CD4-positive, CD25-positive, alpha-beta regulatory T cell (primary cell): ENCODE data around the gene RPL28. TPM values are rescaled to one million over a fixed set of nuclear protein-coding genes. Genes with fewer than 3 reads are reported as not detected.

Experiments
- ATAC-seq, 2 donors: fragments of 150-1000 bp; cut with Tn5 transposase; one replicate each; pipeline ENCODE4 v1.10.0; 2021; ENCODE audit warnings: low read depth in 2 of 2, moderate number of reproducible peaks in 2 of 2, moderate library complexity in 1 of 2
- DNase-seq, 3 donors: peaks; one replicate each; pipeline versions ENCODE4 v3.0.0 to v3.0.0-alpha.2; 2012 to 2022; ENCODE audit warnings: mixed read lengths in 1 of 3
- H3K27ac ChIP-seq: one replicate; pipeline ENCODE4 v1.7.0; 2013; ENCODE audit warnings: mild to moderate bottlenecking, low read length; ENCODE audit not compliant: insufficient read depth, poor library complexity, severe bottlenecking
- H3K27me3 ChIP-seq: one replicate; pipeline ENCODE4 v1.7.0; 2013; ENCODE audit warnings: low read length; ENCODE audit not compliant: control insufficient read depth, insufficient read depth
- H3K36me3 ChIP-seq: one replicate; pipeline ENCODE4 v1.7.0; 2013; ENCODE audit warnings: mild to moderate bottlenecking, low read length, moderate library complexity; ENCODE audit not compliant: control insufficient read depth, insufficient read depth
- H3K4me1 ChIP-seq: 2 replicates; pipeline ENCODE4 v1.7.0; 2013; ENCODE audit warnings: mild to moderate bottlenecking, low read length; ENCODE audit not compliant: insufficient read depth, control insufficient read depth, poor library complexity, severe bottlenecking
- H3K4me3 ChIP-seq: one replicate; pipeline ENCODE4 v1.7.0; 2013; ENCODE audit warnings: low read depth, mild to moderate bottlenecking, low read length, moderate library complexity
- H3K9me3 ChIP-seq, 2 experiments: 1 replicate in 1 of 2; 2 replicates in 1 of 2; pipeline ENCODE4 v1.7.0; 2013; ENCODE audit warnings: low read length in 2 of 2, mild to moderate bottlenecking in 1 of 2, moderate library complexity in 1 of 2; ENCODE audit not compliant: control insufficient read depth in 2 of 2
- H3K27ac Mint-ChIP-seq, 3 donors: one replicate each; pipeline ENCODE4 v1.8.0; 2020 to 2022; ENCODE audit warnings: mild to moderate bottlenecking in 3 of 3, mixed read lengths in 3 of 3, moderate library complexity in 2 of 3
- H3K27me3 Mint-ChIP-seq: one replicate; pipeline ENCODE4 v1.8.0; 2022; ENCODE audit warnings: mild to moderate bottlenecking, mixed read lengths
- H3K36me3 Mint-ChIP-seq: one replicate; pipeline ENCODE4 v1.8.0; 2020; ENCODE audit warnings: mixed read lengths
- H3K4me1 Mint-ChIP-seq, 4 donors: one replicate each; pipeline ENCODE4 v1.8.0; 2020 to 2022; ENCODE audit warnings: mixed read lengths in 4 of 4, mild to moderate bottlenecking in 1 of 4
- H3K4me3 Mint-ChIP-seq, 4 donors: one replicate each; pipeline ENCODE4 v1.8.0; 2020 to 2022; ENCODE audit warnings: mild to moderate bottlenecking in 4 of 4, mixed read lengths in 4 of 4, moderate library complexity in 3 of 4
- H3K9me3 Mint-ChIP-seq, 7 donors: one replicate each; pipeline ENCODE4 v1.8.0; 2020 to 2022; ENCODE audit warnings: mixed read lengths in 7 of 7, mild to moderate bottlenecking in 3 of 7, moderate library complexity in 2 of 7
- polyA plus RNA-seq, 4 donors: library from polyadenylated mRNA; unstranded; fragments of 300-500 nt; fragmentation: Illumina TruSeq; gene quantifications; one replicate each; pipeline ENCODE4 v1.2.3, GENCODE V29; 2021
- total RNA-seq: library from RNA; stranded (reverse); gene quantifications from one replicate; pipeline ENCODE4 v1.2.3, GENCODE V29; 2022

The RPL28 gene
- total and polyA plus RNA-seq, 5 donors from 2014 or later: 527 to 2,934 (median 686) TPM

- ATAC-seq: no peak
Observed at GRCh38 chr19:55370305-55370988, 15.3 kb upstream of the RPL28 start, which contains the start of gene IL11. TSS of gene IL11 (minus strand) at chr19:55370463. CDS start at chr19:55370310, 153 bp downstream.

GRCh38 chr19:55372316-55373081 is 13.2 kb upstream of the RPL28 start:
- H3K4me3 ChIP-seq: no peak overlapping the region
- ATAC-seq (no peak), DNase-seq (no peak)
- Mint-ChIP-seq H3K36me3 (no peaks in the 10 kb centered on the region), H3K9me3 (peaks cover 0 to 7% (median 0%) of the 10 kb centered on the region in 7 donors), H3K4me1 (peaks cover 0 to 14% (median 7%) of the 10 kb centered on the region in 4 donors), H3K27ac (no peak overlapping the region), H3K27me3 (peaks cover 55% of the 10 kb centered on the region), H3K4me3 (peak overlapping the region in 1 of 4 donors; percentile 32)
- no peaks in the 10 kb centered on the region for H3K9me3 ChIP-seq
- H3K27ac ChIP-seq: no peak overlapping the region
- H3K36me3 ChIP-seq: no peaks in the 10 kb centered on the region
- peaks cover 8% of the 10 kb centered on the region for H3K27me3 ChIP-seq
- H3K4me1 ChIP-seq: peaks cover 13% of the 10 kb centered on the region

More at GRCh38 chr19:55370305-55370988, 15.3 kb upstream of the RPL28 start, which contains the start of gene IL11:
- Mint-ChIP-seq H3K36me3 (no peaks in the 10 kb centered on the region), H3K9me3 (peaks cover 0 to 6% (median 0%) of the 10 kb centered on the region in 7 donors), H3K4me1 (peaks cover 0 to 14% (median 7%) of the 10 kb centered on the region in 4 donors), H3K4me3 (peak within 1 kb of the TSS in 3 of 4 donors; percentile 73 to 77 (median 74)), H3K27ac (peak within 1 kb of the TSS in 1 of 3 donors; percentile 75), H3K27me3 (peaks cover 58% of the 10 kb centered on the region)
- no peak within 1 kb of the TSS for H3K27ac ChIP-seq
- no peak for DNase-seq
- H3K36me3 ChIP-seq: no peaks in the 10 kb centered on the region
- H3K9me3 ChIP-seq: no peaks in the 10 kb centered on the region
- no peak within 1 kb of the TSS for H3K4me3 ChIP-seq
- peaks cover 8% of the 10 kb centered on the region for H3K27me3 ChIP-seq
- peaks cover 13% of the 10 kb centered on the region for H3K4me1 ChIP-seq

GRCh38 chr19:55373306-55373992 is 12.3 kb upstream of the RPL28 start:
- peaks cover 47% of the 10 kb centered on the region for H3K27me3 Mint-ChIP-seq
- H3K4me3 ChIP-seq: no peak overlapping the region
- no peak overlapping the region for H3K27ac Mint-ChIP-seq
- no peaks in the 10 kb centered on the region for H3K36me3 Mint-ChIP-seq
- no peak overlapping the region for H3K27ac ChIP-seq
- H3K27me3 ChIP-seq: peaks cover 8% of the 10 kb centered on the region
- ATAC-seq (no peak), DNase-seq (no peak)
- H3K4me1 ChIP-seq: peaks cover 13% of the 10 kb centered on the region
- H3K9me3 ChIP-seq: no peaks in the 10 kb centered on the region
- peaks cover 0 to 14% (median 7%) of the 10 kb centered on the region in 4 donors for H3K4me1 Mint-ChIP-seq
- H3K36me3 ChIP-seq: no peaks in the 10 kb centered on the region
- peaks cover 0 to 7% (median 0%) of the 10 kb centered on the region in 7 donors for H3K9me3 Mint-ChIP-seq
- no peak overlapping the region for H3K4me3 Mint-ChIP-seq

- peaks cover 42% of the 10 kb centered on the region for H3K27me3 Mint-ChIP-seq
- Histone ChIP-seq H3K36me3 (no peaks in the 10 kb centered on the region), H3K27ac (no peak overlapping the region), H3K4me1 (peaks cover 9% of the 10 kb centered on the region), H3K9me3 (no peaks in the 10 kb centered on the region), H3K27me3 (peaks cover 8% of the 10 kb centered on the region), H3K4me3 (no peak overlapping the region)
- DNase-seq (no peak), ATAC-seq (no peak)
- no peaks in the 10 kb centered on the region for H3K36me3 Mint-ChIP-seq
- peaks cover 0 to 7% (median 0%) of the 10 kb centered on the region in 7 donors for H3K9me3 Mint-ChIP-seq
- no peak overlapping the region for H3K4me3 Mint-ChIP-seq
- H3K4me1 Mint-ChIP-seq: peaks cover 0 to 14% (median 7%) of the 10 kb centered on the region in 4 donors
- H3K27ac Mint-ChIP-seq: no peak overlapping the region
Observed at GRCh38 chr19:55373993-55374757, 11.6 kb upstream of the RPL28 start.

GRCh38 chr19:55376241-55376933 is 9.3 kb upstream of the RPL28 start, which contains the start of gene TMEM190:
TSS of gene TMEM190 (plus strand) at chr19:55376826. CDS start at chr19:55376854, 28 bp downstream.
- Mint-ChIP-seq H3K4me3 (no peak within 1 kb of the TSS), H3K27ac (peak within 1 kb of the TSS in 1 of 3 donors; percentile 76), H3K36me3 (no peaks in the 10 kb centered on the region), H3K9me3 (peaks cover 0 to 4% (median 0%) of the 10 kb centered on the region in 7 donors), H3K27me3 (peaks cover 26% of the 10 kb centered on the region), H3K4me1 (peaks cover 0 to 9% (median 5%) of the 10 kb centered on the region in 4 donors)
- Histone ChIP-seq H3K4me1 (no peaks in the 10 kb centered on the region), H3K4me3 (no peak within 1 kb of the TSS), H3K36me3 (no peaks in the 10 kb centered on the region), H3K9me3 (no peaks in the 10 kb centered on the region), H3K27ac (no peak within 1 kb of the TSS), H3K27me3 (peaks cover 3% of the 10 kb centered on the region)
- DNase-seq: no peak
- no peak for ATAC-seq

GRCh38 chr19:55377356-55378131 is 8.2 kb upstream of the RPL28 start:
- H3K27me3 Mint-ChIP-seq: peaks cover 15% of the 10 kb centered on the region
- no peak overlapping the region for H3K27ac ChIP-seq

More at GRCh38 chr19:55377356-55378131, 8.2 kb upstream of the RPL28 start:
- peaks cover 4% of the 10 kb centered on the region for H3K4me1 ChIP-seq
- no peaks in the 10 kb centered on the region for H3K36me3 ChIP-seq
- no peak overlapping the region for H3K4me3 Mint-ChIP-seq
- H3K4me3 ChIP-seq: no peak overlapping the region
- no peaks in the 10 kb centered on the region for H3K27me3 ChIP-seq
- ATAC-seq (no peak), DNase-seq (no peak)
- no peaks in the 10 kb centered on the region for H3K9me3 ChIP-seq
- H3K4me1 Mint-ChIP-seq: peaks cover 0 to 17% (median 10%) of the 10 kb centered on the region in 4 donors
- H3K9me3 Mint-ChIP-seq: peaks cover 0 to 2% (median 0%) of the 10 kb centered on the region in 7 donors
- H3K36me3 Mint-ChIP-seq: peaks cover 3% of the 10 kb centered on the region
- no peak overlapping the region for H3K27ac Mint-ChIP-seq
